Measurements from ENCODE around the gene ATP4B.
"Not testable (repeated sequence)": the region's sequence is repeated elsewhere in the genome, so short reads cannot be mapped to it uniquely, and the experiment has no call there.

Gene ATP4B

GRCh38 chr13:113623491-113624234 lies 34.3 kb downstream of the ATP4B start:
- DNase-seq, result no peak

GRCh38 chr13:113622791-113623490 lies 35.1 kb downstream of the ATP4B start:
- DNase-seq, result no peak

GRCh38 chr13:113621986-113622550 lies 35.9 kb downstream of the ATP4B start:
- not testable (repeated sequence) for DNase-seq

DNA sequence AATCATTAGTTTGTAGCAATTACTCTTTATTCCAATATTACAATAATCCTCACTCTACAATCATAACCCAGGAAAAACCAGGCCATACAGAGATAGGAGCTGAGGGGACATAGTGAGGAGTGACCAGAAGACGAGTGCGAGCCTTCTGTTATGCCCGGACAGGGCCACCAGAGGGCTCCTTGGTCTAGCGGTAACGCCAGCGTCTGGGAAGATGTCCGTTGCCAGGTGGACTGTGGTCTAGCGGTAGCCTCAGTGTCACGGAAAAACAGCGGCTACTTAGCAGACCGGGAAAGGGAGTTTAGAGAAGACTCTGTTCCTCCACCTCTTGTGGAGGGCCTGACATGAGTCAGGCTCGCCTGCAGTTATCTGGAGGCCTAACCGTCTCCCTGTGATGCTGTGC lies 36.5 kb downstream of the ATP4B start:
- DNase-seq, result not testable (repeated sequence)

- no peak for DNase-seq
These were observed 37.0 kb downstream of the ATP4B start for GRCh38 chr13:113621046-113621445.

- DNase-seq, result no peak
These were observed 37.8 kb downstream of the ATP4B start for GRCh38 chr13:113620036-113620796.

- no peak for DNase-seq
These were observed 39.5 kb downstream of the ATP4B start for GRCh38 chr13:113618455-113618854.

DNA sequence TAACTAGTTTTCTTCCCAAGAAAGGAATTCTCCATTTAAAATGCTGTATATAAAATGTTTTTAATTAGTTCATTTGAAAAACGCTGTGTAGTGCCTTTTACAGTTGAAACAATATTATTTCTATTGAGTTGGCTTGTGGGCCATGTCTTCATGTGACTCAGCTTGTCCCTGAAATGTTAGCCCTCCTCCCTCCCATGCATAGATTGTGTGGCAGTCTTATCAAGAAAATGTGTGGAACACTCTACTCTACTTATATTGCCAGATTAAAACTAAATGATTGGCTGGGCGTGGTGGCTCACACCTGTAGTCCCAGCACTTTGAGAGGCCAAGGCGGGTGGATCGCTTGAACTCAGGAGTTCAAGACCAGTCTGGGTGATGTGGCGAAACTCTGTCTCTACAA lies 40.0 kb downstream of the ATP4B start:
- no peak for DNase-seq

DNA sequence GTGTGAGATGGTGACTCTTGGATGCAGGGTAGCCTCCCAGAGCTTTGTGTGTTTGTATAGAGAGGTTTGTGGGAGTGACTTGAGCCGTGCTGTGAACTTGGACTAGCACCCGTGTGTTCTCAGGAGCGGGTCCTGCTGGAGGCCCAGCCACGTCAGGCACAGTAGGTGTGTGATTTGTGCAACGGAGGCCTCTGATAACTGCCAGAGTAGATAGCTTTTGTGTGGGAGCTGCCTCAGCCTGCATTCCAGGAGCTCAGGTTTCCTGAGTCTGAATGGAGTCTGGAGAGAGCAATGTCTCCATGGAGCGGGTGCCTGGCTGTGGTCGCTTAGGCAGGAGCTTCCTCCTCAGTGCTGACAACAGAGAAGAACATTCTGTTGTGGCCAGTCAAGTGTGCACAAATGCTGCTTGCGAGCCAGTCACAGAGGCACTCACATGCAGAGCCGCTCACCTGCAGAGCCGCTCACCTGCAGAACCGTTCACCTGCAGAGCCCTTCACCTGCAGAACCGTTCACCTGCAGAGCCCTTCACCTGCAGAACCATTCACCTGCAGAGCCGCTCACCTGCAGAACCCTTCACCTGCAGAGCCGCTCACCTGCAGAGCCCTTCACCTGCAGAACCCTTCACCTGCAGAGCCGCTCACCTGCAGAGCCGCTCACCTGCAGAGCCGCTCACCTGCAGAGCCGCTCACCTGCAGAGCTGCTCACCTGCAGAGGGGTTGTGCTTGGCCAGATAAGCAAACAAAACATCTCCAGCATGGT lies 40.8 kb downstream of the ATP4B start:
- no peak for DNase-seq

DNA sequence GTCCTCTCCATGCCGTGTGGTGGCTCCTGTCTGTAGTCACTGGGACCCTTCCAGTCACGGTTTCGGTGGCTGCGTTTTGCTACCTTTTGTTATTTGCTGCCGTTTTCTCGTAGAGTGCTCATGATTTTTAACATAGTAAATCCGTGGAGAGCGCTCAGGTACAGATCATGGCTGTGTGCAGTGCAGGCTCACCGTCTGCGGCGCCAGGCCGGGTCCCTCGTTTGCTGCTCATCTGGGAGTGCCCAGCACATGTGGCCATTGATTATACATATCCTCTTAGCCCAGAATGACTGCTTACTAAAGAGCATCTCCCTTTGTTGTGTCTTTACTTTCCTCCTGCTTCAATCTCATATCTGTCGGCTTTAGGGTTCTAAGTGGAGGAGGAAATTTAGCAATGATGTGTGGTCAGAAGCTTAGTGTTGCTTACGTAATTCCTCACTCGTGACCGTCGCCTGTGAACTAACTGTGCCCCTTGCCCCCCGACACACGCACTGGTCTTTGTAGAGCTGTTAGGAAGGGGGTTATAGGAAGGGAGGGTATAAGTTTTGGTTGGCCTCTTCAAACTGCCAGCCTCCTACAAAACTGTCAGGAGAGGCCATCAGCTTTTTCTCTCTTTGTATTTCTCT lies 41.6 kb downstream of the ATP4B start:
- no peak for DNase-seq

DNA sequence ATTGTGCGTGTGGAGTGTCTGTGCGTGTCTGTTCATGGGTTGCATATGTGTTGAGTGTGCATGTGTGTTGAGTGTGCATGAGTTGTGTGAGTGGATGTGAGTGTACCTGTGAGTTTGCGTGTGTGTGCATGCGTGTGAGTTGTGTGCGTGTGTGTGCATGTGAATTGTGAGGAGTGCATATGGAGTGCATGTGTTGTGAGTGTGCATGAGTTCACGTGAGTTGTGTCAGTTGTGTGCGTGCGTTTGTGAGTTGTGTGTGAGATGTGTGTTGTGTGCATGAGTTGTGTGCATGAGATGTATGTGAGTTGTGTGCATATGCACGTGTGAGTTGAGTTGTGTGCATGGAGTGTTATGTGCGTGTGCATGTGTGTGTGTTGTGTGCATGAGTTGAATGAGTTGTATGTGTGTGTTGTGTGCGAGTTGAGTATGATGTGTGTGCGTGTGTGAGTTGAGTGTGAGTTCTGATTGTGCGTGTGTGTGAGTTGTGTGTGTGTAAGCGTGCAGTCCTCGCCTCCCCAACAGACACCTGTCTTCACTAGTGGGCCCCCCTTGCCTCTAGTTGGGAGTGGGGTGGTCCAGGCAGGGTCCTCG lies 44.1 kb downstream of the ATP4B start:
- DNase-seq, result no peak

GRCh38 chr13:113612607-113613006 lies 45.4 kb downstream of the ATP4B start:
- DNase-seq, result no peak

DNA sequence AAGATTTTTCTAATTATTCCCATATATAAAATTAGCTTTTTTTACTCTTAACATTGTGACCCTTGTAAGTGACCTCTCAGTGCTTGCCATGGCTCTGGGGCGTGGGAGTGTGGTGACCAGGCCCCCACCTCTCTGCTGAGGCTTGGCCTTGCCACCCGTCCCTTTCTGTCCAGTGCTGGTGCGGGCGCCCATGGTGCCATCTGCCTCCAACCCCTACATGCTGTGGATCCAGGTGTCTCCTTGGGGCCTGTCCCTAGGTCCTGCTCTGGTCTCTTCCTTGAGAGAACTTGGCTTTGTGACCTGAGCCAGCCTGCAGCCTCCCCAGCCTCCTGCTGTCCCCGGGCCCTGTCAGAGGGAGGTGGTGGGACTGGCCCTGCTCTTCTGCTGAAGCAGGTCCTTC lies 46.0 kb downstream of the ATP4B start:
- no peak for DNase-seq

DNA sequence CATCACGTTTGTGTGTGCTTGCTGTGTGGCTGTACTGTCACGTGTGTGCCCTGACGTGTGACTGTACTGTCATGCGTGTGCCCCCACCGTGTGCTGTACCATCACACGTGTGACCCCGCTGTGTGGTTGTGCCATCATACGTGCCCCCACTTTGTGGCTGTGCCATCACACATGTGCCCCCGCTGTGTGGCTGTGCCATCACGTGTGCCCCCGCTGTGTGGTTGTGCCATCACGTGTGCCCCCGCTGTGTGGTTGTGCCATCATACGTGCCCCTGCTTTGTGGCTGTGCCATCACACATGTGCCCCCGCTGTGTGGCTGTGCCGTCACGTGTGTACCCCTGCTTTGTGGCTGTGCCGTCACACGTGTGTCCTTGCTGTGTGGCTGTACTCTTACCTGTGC lies 47.7 kb downstream of the ATP4B start:
- DNase-seq, result no peak

- DNase-seq, result no peak
These were observed 48.4 kb downstream of the ATP4B start for GRCh38 chr13:113609616-113610015.

GRCh38 chr13:113608967-113609533 lies 48.9 kb downstream of the ATP4B start:
- DNase-seq, result no peak

GRCh38 chr13:113607889-113608635 lies 49.9 kb downstream of the ATP4B start:
- DNase-seq, result no peak

DNA sequence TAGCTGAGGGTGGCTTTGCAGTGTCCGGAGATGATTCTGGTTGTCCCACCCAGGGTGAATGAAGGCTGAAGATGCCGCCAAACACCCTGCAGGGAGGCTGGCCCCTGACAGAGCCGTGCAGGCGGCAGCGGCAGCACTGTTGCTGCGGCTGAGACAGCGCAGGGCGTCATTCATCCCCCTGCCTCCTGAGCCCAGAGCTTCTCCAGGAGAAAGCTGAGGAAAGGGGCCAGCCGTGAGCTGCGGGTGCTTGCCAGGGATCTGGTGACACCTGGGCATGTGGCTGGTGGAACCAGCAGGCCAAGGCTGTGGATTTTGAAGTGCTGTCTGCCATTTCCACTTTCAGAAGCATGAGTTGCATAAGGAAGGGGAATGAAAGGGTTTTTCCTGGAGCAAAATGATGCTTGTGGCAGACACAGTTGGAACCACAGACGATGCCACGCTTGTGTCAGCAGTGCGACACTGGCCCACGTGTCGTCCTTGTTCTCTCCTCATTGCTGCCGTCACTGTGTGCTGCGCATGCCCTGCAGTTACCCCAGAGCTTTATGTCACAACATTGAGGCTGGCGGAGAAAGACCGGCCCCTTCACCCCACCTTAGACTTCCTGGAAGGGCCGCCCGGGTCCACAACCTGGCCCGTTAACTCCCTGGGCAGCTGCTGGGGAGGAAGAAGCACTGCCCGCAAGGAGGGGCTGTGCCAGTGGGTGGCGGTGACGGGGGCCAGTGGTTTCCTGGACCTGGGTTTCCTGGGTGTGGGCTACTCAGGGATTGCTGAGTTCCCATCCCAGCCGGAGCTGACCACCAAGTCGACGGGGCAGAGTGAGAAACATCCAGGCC lies 50.7 kb downstream of the ATP4B start:
- DNase-seq, result no peak

DNA sequence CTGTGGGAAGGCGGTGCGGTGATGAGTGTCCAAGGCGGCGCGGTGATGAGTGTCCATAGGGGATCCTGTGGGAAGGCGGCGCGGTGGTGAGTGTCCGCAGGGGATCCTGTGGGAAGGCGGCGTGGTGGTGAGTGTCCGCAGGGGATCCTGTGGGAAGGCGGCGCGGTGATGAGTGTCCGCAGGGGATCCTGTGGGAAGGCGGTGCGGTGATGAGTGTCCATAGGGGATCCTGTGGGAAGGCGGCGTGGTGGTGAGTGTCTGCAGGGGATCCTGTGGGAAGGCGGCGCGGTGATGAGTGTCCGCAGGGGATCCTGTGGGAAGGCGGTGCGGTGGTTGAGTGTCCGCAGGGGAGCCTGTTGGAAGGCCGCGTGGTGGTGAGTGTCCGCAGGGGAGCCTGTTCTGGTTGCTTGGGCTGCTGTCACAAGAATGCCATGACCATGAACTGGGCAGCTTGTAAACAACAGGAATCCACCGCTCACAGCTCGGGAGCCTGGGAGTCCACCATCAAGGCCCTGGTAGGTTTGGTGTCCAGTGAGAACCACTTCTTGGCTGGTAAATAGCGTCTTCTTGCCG lies 52.0 kb downstream of the ATP4B start:
- no peak for DNase-seq
